Measurements from ENCODE around the gene IFNE. TPM values are rescaled to one million over a fixed set of nuclear protein-coding genes. Genes with fewer than 3 reads are reported as not detected.

Gene IFNE
- total RNA-seq, 1 donor from 2014 or later: not detected

GRCh38 chr9:21432672-21433425 is 49.3 kb downstream of the IFNE start:
- DNase-seq (ENCODE audit: low spot score) (no peak), ATAC-seq (no peak)

Other genes with a start within 250 kb of the IFNE start
- gene IFNA14, start 242.3 kb downstream of the IFNE start, total RNA-seq: not detected
- gene IFNA5, start 177.0 kb downstream of the IFNE start, total RNA-seq: not detected
- gene KLHL9, start 146.9 kb downstream of the IFNE start, total RNA-seq: 6.2 TPM
- gene IFNA6, start 131.4 kb downstream of the IFNE start, total RNA-seq: not detected
- not detected for gene IFNA13, start 114.3 kb downstream of the IFNE start, total RNA-seq
- gene IFNA2, start 96.9 kb downstream of the IFNE start, total RNA-seq: not detected
- not detected for gene IFNA8, start 73.2 kb downstream of the IFNE start, total RNA-seq
- gene IFNA1, start 41.9 kb downstream of the IFNE start, total RNA-seq: not detected